Memory B cell (primary cell): Measurements from ENCODE around the gene AIG1.

ENCODE experiments used
- ATAC-seq: fragments of 150-1000 bp; cut with Tn5 transposase; 2 replicates; pipeline ENCODE4 v1.10.0; 2021; ENCODE audit warnings: low read depth, mild to moderate bottlenecking, moderate library complexity
- DNase-seq, 2 donors: peaks; one replicate each; pipeline ENCODE4 v3.0.0; 2022; ENCODE audit warnings: low spot score in 2 of 2
- H3K27ac Mint-ChIP-seq: one replicate; pipeline ENCODE4 v1.8.0; 2022; ENCODE audit warnings: mild to moderate bottlenecking, moderate library complexity, mixed read lengths
- H3K27me3 Mint-ChIP-seq: one replicate; pipeline ENCODE4 v1.8.0; 2022; ENCODE audit warnings: mixed read lengths
- H3K36me3 Mint-ChIP-seq: one replicate; pipeline ENCODE4 v1.8.0; 2022; ENCODE audit warnings: mild to moderate bottlenecking, mixed read lengths
- H3K4me1 Mint-ChIP-seq: one replicate; pipeline ENCODE4 v1.8.0; 2022; ENCODE audit warnings: mixed read lengths
- H3K4me3 Mint-ChIP-seq: one replicate; pipeline ENCODE4 v1.8.0; 2022; ENCODE audit warnings: mild to moderate bottlenecking, moderate library complexity, mixed read lengths
- H3K9me3 Mint-ChIP-seq: one replicate; pipeline ENCODE4 v1.8.0; 2022; ENCODE audit warnings: mixed read lengths

Gene AIG1

GRCh38 chr6:143183666-143184065 is 123.0 kb downstream of the AIG1 start:
- H3K27ac Mint-ChIP-seq = no peak overlapping the region
- H3K9me3 Mint-ChIP-seq = no peaks in the 10 kb centered on the region
- H3K4me1 Mint-ChIP-seq = peaks cover 3% of the 10 kb centered on the region
- H3K4me3 Mint-ChIP-seq = no peak overlapping the region
- peaks cover 45% of the 10 kb centered on the region for H3K36me3 Mint-ChIP-seq
- H3K27me3 Mint-ChIP-seq = no peaks in the 10 kb centered on the region
- ATAC-seq = no peak
- DNase-seq = no peak

GRCh38 chr6:143185288-143185687 is 124.6 kb downstream of the AIG1 start:
- H3K9me3 Mint-ChIP-seq = no peaks in the 10 kb centered on the region
- ATAC-seq (no peak), DNase-seq (no peak)
- H3K27ac Mint-ChIP-seq = no peak overlapping the region
- no peaks in the 10 kb centered on the region for H3K27me3 Mint-ChIP-seq
- H3K4me1 Mint-ChIP-seq = no peaks in the 10 kb centered on the region
- H3K36me3 Mint-ChIP-seq = peaks cover 40% of the 10 kb centered on the region
- H3K4me3 Mint-ChIP-seq = no peak overlapping the region

GRCh38 chr6:143187238-143187923 is 126.7 kb downstream of the AIG1 start:
- DNase-seq (no peak), ATAC-seq (no peak)
- Mint-ChIP-seq H3K4me3 (no peak overlapping the region), H3K27me3 (no peaks in the 10 kb centered on the region), H3K27ac (no peak overlapping the region), H3K36me3 (peaks cover 43% of the 10 kb centered on the region), H3K9me3 (no peaks in the 10 kb centered on the region), H3K4me1 (peaks cover 2% of the 10 kb centered on the region)

- Mint-ChIP-seq H3K27ac (no peak overlapping the region), H3K4me1 (peaks cover 2% of the 10 kb centered on the region), H3K36me3 (peaks cover 36% of the 10 kb centered on the region), H3K9me3 (no peaks in the 10 kb centered on the region), H3K4me3 (no peak overlapping the region), H3K27me3 (no peaks in the 10 kb centered on the region)
- ATAC-seq (no peak), DNase-seq (no peak)
These were observed 127.6 kb downstream of the AIG1 start for GRCh38 chr6:143188292-143188691.

- Mint-ChIP-seq H3K27ac (no peak overlapping the region), H3K4me3 (no peak overlapping the region), H3K9me3 (peaks cover 1% of the 10 kb centered on the region), H3K36me3 (peaks cover 26% of the 10 kb centered on the region), H3K27me3 (no peaks in the 10 kb centered on the region), H3K4me1 (peaks cover 5% of the 10 kb centered on the region)
- ATAC-seq = no peak
- DNase-seq = no peak
These were observed 130.7 kb downstream of the AIG1 start for GRCh38 chr6:143191361-143191760.

- H3K4me1 Mint-ChIP-seq = peaks cover 5% of the 10 kb centered on the region
- DNase-seq = no peak
- no peak overlapping the region for H3K4me3 Mint-ChIP-seq
- no peak for ATAC-seq
- H3K9me3 Mint-ChIP-seq = peaks cover 1% of the 10 kb centered on the region
- no peaks in the 10 kb centered on the region for H3K27me3 Mint-ChIP-seq
- H3K27ac Mint-ChIP-seq = no peak overlapping the region
- peaks cover 18% of the 10 kb centered on the region for H3K36me3 Mint-ChIP-seq
These were observed 132.1 kb downstream of the AIG1 start for GRCh38 chr6:143192766-143193165.

- no peak for ATAC-seq
- H3K4me3 Mint-ChIP-seq = no peak overlapping the region
These were observed 132.9 kb downstream of the AIG1 start for GRCh38 chr6:143193571-143194094.

GRCh38 chr6:143194095-143194589 is 133.5 kb downstream of the AIG1 start:
- peaks cover 1% of the 10 kb centered on the region for H3K9me3 Mint-ChIP-seq
- H3K27ac Mint-ChIP-seq = no peak overlapping the region
- ATAC-seq (no peak), DNase-seq (no peak)
- peaks cover 17% of the 10 kb centered on the region for H3K36me3 Mint-ChIP-seq
- no peak overlapping the region for H3K4me3 Mint-ChIP-seq
- peaks cover 5% of the 10 kb centered on the region for H3K4me1 Mint-ChIP-seq
- no peaks in the 10 kb centered on the region for H3K27me3 Mint-ChIP-seq

More at GRCh38 chr6:143193571-143194094, 132.9 kb downstream of the AIG1 start:
- Mint-ChIP-seq H3K36me3 (peaks cover 16% of the 10 kb centered on the region), H3K27me3 (no peaks in the 10 kb centered on the region), H3K27ac (no peak overlapping the region), H3K4me1 (peaks cover 5% of the 10 kb centered on the region), H3K9me3 (peaks cover 1% of the 10 kb centered on the region)
- DNase-seq = no peak

- H3K9me3 Mint-ChIP-seq = peaks cover 1% of the 10 kb centered on the region
- no peaks in the 10 kb centered on the region for H3K27me3 Mint-ChIP-seq
- H3K4me1 Mint-ChIP-seq = peaks cover 5% of the 10 kb centered on the region
- H3K4me3 Mint-ChIP-seq = no peak overlapping the region
- H3K36me3 Mint-ChIP-seq = peaks cover 16% of the 10 kb centered on the region
- ATAC-seq = no peak
- no peak overlapping the region for H3K27ac Mint-ChIP-seq
- no peak for DNase-seq
These were observed 134.7 kb downstream of the AIG1 start for GRCh38 chr6:143195349-143195845.

- Mint-ChIP-seq H3K9me3 (peaks cover 1% of the 10 kb centered on the region), H3K27ac (no peak overlapping the region), H3K4me1 (peaks cover 3% of the 10 kb centered on the region), H3K27me3 (no peaks in the 10 kb centered on the region), H3K36me3 (peaks cover 11% of the 10 kb centered on the region), H3K4me3 (no peak overlapping the region)
- DNase-seq = no peak
- ATAC-seq = no peak
These were observed 136.0 kb downstream of the AIG1 start for GRCh38 chr6:143196525-143197225.

GRCh38 chr6:143197377-143197776 is 136.7 kb downstream of the AIG1 start:
- Mint-ChIP-seq H3K4me1 (peaks cover 3% of the 10 kb centered on the region), H3K27ac (no peak overlapping the region), H3K4me3 (no peak overlapping the region), H3K27me3 (no peaks in the 10 kb centered on the region), H3K9me3 (peaks cover 1% of the 10 kb centered on the region), H3K36me3 (peaks cover 12% of the 10 kb centered on the region)
- DNase-seq = no peak
- no peak for ATAC-seq

GRCh38 chr6:143198312-143198711 is 137.6 kb downstream of the AIG1 start:
- Mint-ChIP-seq H3K4me3 (no peak overlapping the region), H3K27ac (no peak overlapping the region), H3K9me3 (peaks cover 1% of the 10 kb centered on the region), H3K27me3 (no peaks in the 10 kb centered on the region), H3K36me3 (peaks cover 14% of the 10 kb centered on the region), H3K4me1 (peaks cover 3% of the 10 kb centered on the region)
- ATAC-seq (no peak), DNase-seq (no peak)

GRCh38 chr6:143199291-143199690 is 138.6 kb downstream of the AIG1 start:
- peaks cover 3% of the 10 kb centered on the region for H3K9me3 Mint-ChIP-seq
- H3K4me3 Mint-ChIP-seq = no peak overlapping the region
- H3K27ac Mint-ChIP-seq = no peak overlapping the region
- peaks cover 3% of the 10 kb centered on the region for H3K4me1 Mint-ChIP-seq
- peaks cover 18% of the 10 kb centered on the region for H3K36me3 Mint-ChIP-seq
- no peaks in the 10 kb centered on the region for H3K27me3 Mint-ChIP-seq
- no peak for DNase-seq
- ATAC-seq = no peak

- Mint-ChIP-seq H3K27ac (no peak overlapping the region), H3K4me1 (peaks cover 2% of the 10 kb centered on the region), H3K9me3 (peaks cover 3% of the 10 kb centered on the region), H3K36me3 (peaks cover 16% of the 10 kb centered on the region), H3K27me3 (no peaks in the 10 kb centered on the region), H3K4me3 (no peak overlapping the region)
- DNase-seq (no peak), ATAC-seq (no peak)
These were observed 139.6 kb downstream of the AIG1 start for GRCh38 chr6:143200167-143200770.
